ENCODE measurements around the gene DENND4B. TPM values are rescaled to one million over a fixed set of nuclear protein-coding genes. Genes with fewer than 3 reads are reported as not detected.

DENND4B gene
- total and polyA plus RNA-seq, 2 of the 4 experiments (the other 2 are of a cell fraction), result 1.8 to 25.2 TPM

DNA sequence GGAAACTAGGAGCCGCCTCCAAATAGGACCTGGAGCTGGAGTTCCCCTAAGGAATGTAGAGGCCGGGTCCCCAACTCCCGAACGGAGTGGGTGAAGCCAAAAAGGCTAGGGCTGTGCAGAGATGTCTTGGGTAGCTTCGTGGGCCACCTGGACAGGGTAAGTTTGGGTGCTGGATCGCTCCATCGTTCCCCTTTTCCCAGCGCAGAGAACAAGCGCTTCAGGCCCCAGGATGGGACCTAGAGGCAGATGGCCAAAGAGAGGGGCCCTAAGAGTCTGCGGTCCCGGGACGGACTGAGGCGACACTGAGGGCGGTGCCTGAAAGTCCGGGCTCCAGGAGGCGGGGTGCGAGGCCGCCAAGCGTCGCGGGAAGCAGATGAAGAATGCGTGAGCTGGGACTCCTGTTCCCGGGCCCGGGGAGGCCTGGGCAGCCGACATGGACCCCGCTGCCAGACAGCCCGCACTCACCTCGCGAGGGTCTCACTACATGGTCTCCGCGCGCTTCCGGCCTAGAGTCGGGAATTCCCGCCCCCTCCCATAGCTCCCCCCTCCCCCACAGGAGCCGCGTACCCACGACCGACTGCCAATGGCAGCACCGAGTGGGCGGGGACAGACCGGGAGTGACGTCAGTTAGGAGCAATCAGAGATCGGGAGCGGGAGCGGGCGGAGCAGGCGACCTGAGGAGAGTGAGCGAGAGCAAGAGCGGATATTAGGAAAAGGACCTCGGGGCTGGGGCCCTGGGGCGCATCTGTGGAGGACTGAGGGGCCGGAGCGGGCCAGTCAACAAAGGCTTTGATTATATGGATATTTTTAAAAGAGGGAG, 16.7 kb upstream of the DENND4B start, which contains the start of gene SLC39A1:
SLC39A1 (minus strand) TSS at position 508 of the 820 bp plus-strand sequence. CDS start 822 bp downstream, outside the sequence.
- Histone ChIP-seq H3K4me2 (ENCODE audit: low read depth, low read length) (peak within 1 kb of the TSS; percentile 92), H4K91ac (ENCODE audit: insufficient read depth, low read depth, low read length) (peak within 1 kb of the TSS; percentile 86), H4K5ac (ENCODE audit: low read depth, low read length) (peak within 1 kb of the TSS; percentile 78), H3K18ac (ENCODE audit: low read depth, low read length) (peak within 1 kb of the TSS; percentile 64), H2AFZ (replicated peaks; ENCODE audit: low read length, poor library complexity) (peak within 1 kb of the TSS; percentile 98), H3K9ac (ENCODE audit: low read depth, low read length) (peak within 1 kb of the TSS; percentile 92), H3K27me3 (ENCODE audit: control insufficient read depth, insufficient read depth, low read length) (no peaks in the 10 kb centered on the region), H3K14ac (replicated peaks; ENCODE audit: low read depth, low read length) (peak within 1 kb of the TSS; percentile 97), H3K56ac (ENCODE audit: extremely low read depth, insufficient read depth, low read length) (peak within 1 kb of the TSS; percentile 87), H2BK5ac (ENCODE audit: low read depth, low read length, poor library complexity, severe bottlenecking) (peak within 1 kb of the TSS; percentile 92), H4K8ac (ENCODE audit: low read depth in 2 of 2, low read length in 2 of 2) (peak within 1 kb of the TSS; percentile 70 to 92), H3K23ac (ENCODE audit: low read depth, low read length) (peak within 1 kb of the TSS; percentile 98), H2BK120ac (ENCODE audit: low read depth, low read length) (peak within 1 kb of the TSS; percentile 72), H2BK15ac (ENCODE audit: low read depth, low read length) (peak within 1 kb of the TSS; percentile 42; the same call in 1 of the 3 replicates), H3K9me1 (ENCODE audit: insufficient read depth, low read length) (peaks cover 13% of the 10 kb centered on the region; the same call in 1 of the 2 replicates), H3K79me1 (ENCODE audit: low read depth in 1 of 2, low read length in 2 of 2) (peaks cover 10 to 61% of the 10 kb centered on the region in 2 experiments; a peak in 3 of 4 replicates), H3K9me3 (ENCODE audit: control insufficient read depth, insufficient read depth, low read length) (no peaks in the 10 kb centered on the region), H3K4ac (ENCODE audit: low read depth, low read length) (peak within 1 kb of the TSS; percentile 97), H2AK9ac (replicated peaks; ENCODE audit: low read depth, low read length, poor library complexity) (peak within 1 kb of the TSS; percentile 99), H3K36me3 (ENCODE audit: control insufficient read depth, insufficient read depth, low read length) (peaks cover 13% of the 10 kb centered on the region; the same call in 1 of the 2 replicates), H3K4me3 (ENCODE audit: insufficient read depth, low read depth, low read length) (peak within 1 kb of the TSS; percentile 76), H3K4me1 (ENCODE audit: control insufficient read depth, insufficient read depth, low read length) (peaks cover 7% of the 10 kb centered on the region), H2BK20ac (ENCODE audit: low read depth, low read length) (peak within 1 kb of the TSS; percentile 58; the same call in 1 of the 2 replicates), H3K27ac (ENCODE audit: insufficient read depth, low read length) (peak within 1 kb of the TSS; percentile 92), H2AK5ac (ENCODE audit: low read depth, low read length) (peak within 1 kb of the TSS; percentile 96), H4K20me1 (ENCODE audit: insufficient read depth, low read length) (peaks cover 4% of the 10 kb centered on the region)
- POLR2A ChIA-PET (ENCODE audit: unreplicated experiment), result interaction anchor here (1.1 kb wide), 1 partner anchor 14 kb away, joined by 3 read pairs; the partner anchor contains the start of gene JTB
- ATAC-seq (ENCODE audit: low read depth) (peak; percentile 76), DNase-seq (peak; percentile 95)
- intact Hi-C loops (cut with micrococcal nuclease), result loop anchor here (2.0 kb wide), 1 partner anchor 24 kb away; the partner anchor contains the start of gene RAB13
- no peak for TF ChIP-seq MAFK (IDR thresholded peaks at IDR 0.05; ENCODE audit: low read depth, low read length)
- TF ChIP-seq POLR2A (IDR thresholded peaks at IDR 0.05; ENCODE audit: low read depth, low read length), result peak; percentile 68; the same call in 1 of the 2 replicates
- peak; percentile 66; the same call in 1 of the 2 replicates for TF ChIP-seq MAZ (IDR thresholded peaks at IDR 0.05; ENCODE audit: borderline replicate concordance, low read depth, low read length)
- in situ Hi-C loops (cut with MboI; ENCODE audit: low sequenced_read_pairs), result loop anchor here (25.0 kb wide), 1 partner anchor 426 kb away; the partner anchor contains the start of genes S100A3, S100A4, S100A5 and S100A6
- no TSS peak for BruUV-seq (replicated peaks)
- CTCF ChIA-PET, result interaction anchor here (1.4 to 2.1 kb wide), 3 partner anchors 13 to 23 kb away, joined by 3 to 10 read pairs (median 8); partner anchors contain the start of genes DENND4B and RAB13
- dilution Hi-C loops (cut with HindIII; ENCODE audit: low sequenced_read_pairs, unreplicated experiment), result no loop called here
- 2% methylated on average over 19 of the region's 54 CpGs; no CpG with 5 or more reads in 1 of the 2 experiments for whole genome bisulfite sequencing, 2 experiments (ENCODE audit: extremely low coverage in 2 of 2, insufficient read length in 1 of 2)
